Endodermal cell (in vitro differentiated cells): ENCODE data around the gene CPTP. TPM values are rescaled to one million over a fixed set of nuclear protein-coding genes. Genes with fewer than 3 reads are reported as not detected.

Experiments
- DNase-seq: peaks from one replicate; pipeline ENCODE4 v3.0.0-alpha.2; 2017
- H3K27ac ChIP-seq: 2 replicates; pipeline ENCODE4 v1.5.1; 2013; ENCODE audit warnings: mild to moderate bottlenecking, low read depth, low read length, moderate library complexity
- H3K27me3 ChIP-seq: 2 replicates; pipeline ENCODE4 v1.6.1; 2013; ENCODE audit warnings: mild to moderate bottlenecking, low read length, moderate library complexity; ENCODE audit not compliant: insufficient read depth, control insufficient read depth, poor library complexity, severe bottlenecking
- H3K36me3 ChIP-seq: 2 replicates; pipeline ENCODE4 v1.7.0; 2013; ENCODE audit warnings: mild to moderate bottlenecking, low read length, moderate library complexity; ENCODE audit not compliant: control insufficient read depth, insufficient read depth
- H3K4me1 ChIP-seq: one replicate; pipeline ENCODE4 v1.7.0; 2013; ENCODE audit warnings: low read length; ENCODE audit not compliant: control insufficient read depth, insufficient read depth
- H3K4me3 ChIP-seq: 2 replicates; pipeline ENCODE4 v1.5.1; 2013; ENCODE audit warnings: mild to moderate bottlenecking, low read length, moderate library complexity
- H3K9ac ChIP-seq: 2 replicates; pipeline ENCODE4 v1.6.1; 2013; ENCODE audit warnings: mild to moderate bottlenecking, low read length, moderate library complexity; ENCODE audit not compliant: poor library complexity, severe bottlenecking; ENCODE audit errors: extremely low read depth
- H3K9me3 ChIP-seq: 2 replicates; pipeline ENCODE4 v1.6.1; 2013; ENCODE audit warnings: mild to moderate bottlenecking, low read length, moderate library complexity; ENCODE audit not compliant: control insufficient read depth
- H3K27ac Mint-ChIP-seq: 2 replicates; pipeline ENCODE4 v1.8.0; 2020; ENCODE audit warnings: mixed read lengths
- H3K27me3 Mint-ChIP-seq: 2 replicates; pipeline ENCODE4 v1.8.0; 2021; ENCODE audit warnings: mild to moderate bottlenecking, mixed read lengths; ENCODE audit not compliant: insufficient read depth
- H3K36me3 Mint-ChIP-seq: 2 replicates; pipeline ENCODE4 v1.8.0; 2020; ENCODE audit warnings: low read depth, mixed read lengths
- H3K4me1 Mint-ChIP-seq: 2 replicates; pipeline ENCODE4 v1.8.0; 2020; ENCODE audit warnings: mixed read lengths
- H3K4me3 Mint-ChIP-seq: 2 replicates; pipeline ENCODE4 v1.8.0; 2020; ENCODE audit warnings: mild to moderate bottlenecking, moderate library complexity, mixed read lengths
- H3K9me3 Mint-ChIP-seq: 2 replicates; pipeline ENCODE4 v1.8.0; 2020; ENCODE audit warnings: mild to moderate bottlenecking, mixed read lengths
- WGBS, 2 experiments: methylation state at CpG; one replicate each; pipeline versions ENCODE4 v1.1.5 to v1.1.7; 2013; ENCODE audit warnings: missing lambda C conversion rate in 2 of 2, mixed read lengths in 1 of 2; ENCODE audit not compliant: insufficient coverage in 1 of 2, insufficient read length in 1 of 2; 5-methylcytosine and 5-hydroxymethylcytosine counted together
- total RNA-seq, 2 donors: library from RNA; stranded (reverse); fragmentation: NEBNext Ultra II Directional in 1 of 2; extraction: Animal tissue kit (Norgen Biotek cat#: 25700) in 1 of 2; gene quantifications; 2 replicates in 1 of 2; 3 replicates in 1 of 2; pipeline ENCODE4 v1.2.1, GENCODE V29; 2021
- TF ChIP-seq, protein P1 (sequence below): fragments of 200-600 bp; sonication (generic); conservative IDR thresholded peaks from 2 replicates; pipeline ENCODE4 v1.5.0; 2021; ENCODE audit warnings: antibody characterized with exemption, mild to moderate bottlenecking

Gene CPTP
- total RNA-seq, 2 donors from 2014 or later = 12.0 to 13.6 TPM

GRCh38 chr1:1310476-1311053 lies 14.0 kb upstream of the CPTP start:
- peaks cover 36% of the 10 kb centered on the region for H3K36me3 ChIP-seq
- no peak for DNase-seq
- no peaks in the 10 kb centered on the region for H3K27me3 ChIP-seq
- peaks cover 11% of the 10 kb centered on the region for H3K4me1 ChIP-seq
- WGBS, 2 experiments = 94 to 95% methylated on average over 14 to 21 of the region's 21 CpGs
- no peaks in the 10 kb centered on the region for H3K9me3 Mint-ChIP-seq
- no peak overlapping the region for H3K27ac ChIP-seq
- H3K9me3 ChIP-seq = no peaks in the 10 kb centered on the region
- H3K27me3 Mint-ChIP-seq = no peaks in the 10 kb centered on the region
- H3K4me3 Mint-ChIP-seq = no peak overlapping the region
- TF ChIP-seq, protein P1, sequence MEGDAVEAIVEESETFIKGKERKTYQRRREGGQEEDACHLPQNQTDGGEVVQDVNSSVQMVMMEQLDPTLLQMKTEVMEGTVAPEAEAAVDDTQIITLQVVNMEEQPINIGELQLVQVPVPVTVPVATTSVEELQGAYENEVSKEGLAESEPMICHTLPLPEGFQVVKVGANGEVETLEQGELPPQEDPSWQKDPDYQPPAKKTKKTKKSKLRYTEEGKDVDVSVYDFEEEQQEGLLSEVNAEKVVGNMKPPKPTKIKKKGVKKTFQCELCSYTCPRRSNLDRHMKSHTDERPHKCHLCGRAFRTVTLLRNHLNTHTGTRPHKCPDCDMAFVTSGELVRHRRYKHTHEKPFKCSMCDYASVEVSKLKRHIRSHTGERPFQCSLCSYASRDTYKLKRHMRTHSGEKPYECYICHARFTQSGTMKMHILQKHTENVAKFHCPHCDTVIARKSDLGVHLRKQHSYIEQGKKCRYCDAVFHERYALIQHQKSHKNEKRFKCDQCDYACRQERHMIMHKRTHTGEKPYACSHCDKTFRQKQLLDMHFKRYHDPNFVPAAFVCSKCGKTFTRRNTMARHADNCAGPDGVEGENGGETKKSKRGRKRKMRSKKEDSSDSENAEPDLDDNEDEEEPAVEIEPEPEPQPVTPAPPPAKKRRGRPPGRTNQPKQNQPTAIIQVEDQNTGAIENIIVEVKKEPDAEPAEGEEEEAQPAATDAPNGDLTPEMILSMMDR = no peak
- peaks cover 13% of the 10 kb centered on the region for H3K4me1 Mint-ChIP-seq
- no peak overlapping the region for H3K4me3 ChIP-seq
- H3K36me3 Mint-ChIP-seq = peaks cover 11% of the 10 kb centered on the region
- no peak overlapping the region for H3K27ac Mint-ChIP-seq
- no peak overlapping the region for H3K9ac ChIP-seq

- H3K9me3 ChIP-seq = no peaks in the 10 kb centered on the region
- H3K27me3 Mint-ChIP-seq = no peaks in the 10 kb centered on the region
- no peak overlapping the region for H3K4me3 ChIP-seq
- H3K4me3 Mint-ChIP-seq = no peak overlapping the region
- TF ChIP-seq, protein P1 = no peak
- peaks cover 11% of the 10 kb centered on the region for H3K4me1 Mint-ChIP-seq
- H3K9me3 Mint-ChIP-seq = no peaks in the 10 kb centered on the region
- H3K4me1 ChIP-seq = peaks cover 4% of the 10 kb centered on the region
- no peak overlapping the region for H3K27ac Mint-ChIP-seq
- 94 to 98% methylated on average over 15 to 22 of the region's 22 CpGs for whole genome bisulfite sequencing, 2 experiments
- peaks cover 36% of the 10 kb centered on the region for H3K36me3 ChIP-seq
- H3K27ac ChIP-seq = no peak overlapping the region
- H3K9ac ChIP-seq = no peak overlapping the region
- H3K27me3 ChIP-seq = no peaks in the 10 kb centered on the region
- H3K36me3 Mint-ChIP-seq = peaks cover 16% of the 10 kb centered on the region
- no peak for DNase-seq
Observed at GRCh38 chr1:1311107-1312104, 13.2 kb upstream of the CPTP start.

- H3K27me3 ChIP-seq = no peaks in the 10 kb centered on the region
- H3K36me3 Mint-ChIP-seq = peaks cover 21% of the 10 kb centered on the region
- 94 to 98% methylated on average over 41 to 49 of the region's 49 CpGs for WGBS, 2 experiments
- H3K9ac ChIP-seq = no peak overlapping the region
- peaks cover 43% of the 10 kb centered on the region for H3K36me3 ChIP-seq
- H3K27ac ChIP-seq = no peak overlapping the region
- H3K4me3 Mint-ChIP-seq = no peak overlapping the region
- H3K9me3 ChIP-seq = no peaks in the 10 kb centered on the region
- no peaks in the 10 kb centered on the region for H3K4me1 ChIP-seq
- no peak overlapping the region for H3K4me3 ChIP-seq
- H3K4me1 Mint-ChIP-seq = peaks cover 3% of the 10 kb centered on the region
- no peak overlapping the region for H3K27ac Mint-ChIP-seq
- H3K9me3 Mint-ChIP-seq = no peaks in the 10 kb centered on the region
- H3K27me3 Mint-ChIP-seq = no peaks in the 10 kb centered on the region
- TF ChIP-seq, protein P1 = no peak
- no peak for DNase-seq
Observed at GRCh38 chr1:1312450-1313314, 11.9 kb upstream of the CPTP start.
